HG03342 (cell line): Measurements from ENCODE around the gene RNGTT.
"Not testable (repeated sequence)": the region's sequence is repeated elsewhere in the genome, so short reads cannot be mapped to it uniquely, and the experiment has no call there.

Source experiments
- ATAC-seq: cut with Tn5 transposase; IDR thresholded peaks from one replicate; pipeline ENCODE4 v1.9.1; 2021; ENCODE audit warnings: mild to moderate bottlenecking, moderate library complexity; ENCODE audit not compliant: unreplicated experiment

RNGTT gene

GRCh38 chr6:88741071-88741470 lies 222.3 kb downstream of the RNGTT start:
- no peak for ATAC-seq

GRCh38 chr6:88734544-88734943 lies 228.9 kb downstream of the RNGTT start:
- ATAC-seq, result no peak

GRCh38 chr6:88730611-88731011 lies 232.8 kb downstream of the RNGTT start:
- ATAC-seq, result no peak

- ATAC-seq, result no peak
Measured at GRCh38 chr6:88728756-88729155, 234.7 kb downstream of the RNGTT start.

- ATAC-seq, result not testable (repeated sequence)
Measured at GRCh38 chr6:88726409-88726808, 237.0 kb downstream of the RNGTT start.

- no peak for ATAC-seq
Measured at GRCh38 chr6:88725111-88725975, 238.1 kb downstream of the RNGTT start.

GRCh38 chr6:88722686-88723085 lies 240.7 kb downstream of the RNGTT start:
- no peak for ATAC-seq

- not testable (repeated sequence) for ATAC-seq
Measured at GRCh38 chr6:88716399-88716798, 247.0 kb downstream of the RNGTT start.

GRCh38 chr6:88712243-88712936 lies 251.0 kb downstream of the RNGTT start:
- ATAC-seq, result no peak

- ATAC-seq, result no peak
Measured at GRCh38 chr6:88709819-88710246, 253.6 kb downstream of the RNGTT start.

GRCh38 chr6:88708197-88708744 lies 255.1 kb downstream of the RNGTT start:
- ATAC-seq, result no peak

GRCh38 chr6:88705601-88706000 lies 257.8 kb downstream of the RNGTT start:
- ATAC-seq, result peak; percentile 81

- ATAC-seq, result no peak
Measured at GRCh38 chr6:88704980-88705379, 258.4 kb downstream of the RNGTT start.

- no peak for ATAC-seq
Measured at GRCh38 chr6:88702956-88703556, 260.4 kb downstream of the RNGTT start.

- no peak for ATAC-seq
Measured at GRCh38 chr6:88698661-88699060, 264.8 kb downstream of the RNGTT start.

GRCh38 chr6:88695937-88696336 lies 267.5 kb downstream of the RNGTT start:
- no peak for ATAC-seq

- ATAC-seq, result no peak
Measured at GRCh38 chr6:88683734-88684133, 279.7 kb downstream of the RNGTT start.

- no peak for ATAC-seq
Measured at GRCh38 chr6:88680654-88681053, 282.8 kb downstream of the RNGTT start.

- no peak for ATAC-seq
Measured at GRCh38 chr6:88679841-88680240, 283.6 kb downstream of the RNGTT start.

- no peak for ATAC-seq
Measured at GRCh38 chr6:88677356-88677755, 286.1 kb downstream of the RNGTT start.

GRCh38 chr6:88671624-88672023 lies 291.8 kb downstream of the RNGTT start:
- no peak for ATAC-seq
